Hepatic stellate cell (primary cell): ENCODE measurements around the gene L3MBTL3.
"Not testable (repeated sequence)": the region's sequence is repeated elsewhere in the genome, so short reads cannot be mapped to it uniquely, and the experiment has no call there.

Experiments
- DNase-seq: peaks from one replicate; pipeline ENCODE4 v3.0.0; 2011; ENCODE audit warnings: low spot score

Gene L3MBTL3

GRCh38 chr6:130076512-130076911, 58.1 kb downstream of the L3MBTL3 start:
- no peak for DNase-seq

- no peak for DNase-seq
Observed at GRCh38 chr6:130090796-130091195, 72.4 kb downstream of the L3MBTL3 start.

DNA sequence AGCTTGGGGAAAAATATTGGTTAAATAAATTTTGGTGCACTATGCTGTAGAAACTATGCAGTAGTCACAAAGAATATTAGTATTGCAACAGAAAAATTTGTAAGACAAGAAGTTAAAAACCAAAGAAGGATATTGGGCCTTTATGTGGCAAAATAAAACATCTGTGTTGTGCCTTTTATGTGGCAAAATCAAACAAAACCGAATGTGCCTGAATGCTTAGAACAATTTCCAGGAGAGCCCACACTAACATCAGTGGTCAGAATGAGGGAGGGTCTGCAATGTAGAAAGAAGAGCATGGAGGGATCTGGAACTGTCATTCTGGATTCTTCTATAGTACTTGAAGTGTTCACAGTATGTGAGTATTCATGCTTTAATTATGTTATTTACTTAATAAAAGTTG, 75.2 kb downstream of the L3MBTL3 start:
- DNase-seq = no peak

DNA sequence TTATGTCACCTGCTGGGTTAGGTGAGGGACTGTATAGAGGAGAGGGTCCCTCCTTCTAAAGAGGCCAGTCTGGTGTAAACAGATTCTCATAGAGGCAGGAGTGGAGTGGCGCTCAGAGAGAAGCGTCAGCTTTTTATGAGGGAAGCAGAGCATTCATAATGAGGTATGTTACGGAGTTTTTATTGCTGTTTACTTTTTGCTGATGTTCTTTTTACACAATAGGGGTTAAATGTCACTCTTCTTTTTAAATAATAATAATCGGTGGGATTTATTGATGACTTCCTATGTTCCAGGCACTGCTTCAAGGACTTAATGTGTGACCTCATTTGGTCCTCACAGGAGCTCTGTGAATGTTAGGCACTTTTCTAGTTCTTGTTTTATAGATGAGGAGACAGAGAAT, 79.9 kb downstream of the L3MBTL3 start:
- DNase-seq = no peak

DNA sequence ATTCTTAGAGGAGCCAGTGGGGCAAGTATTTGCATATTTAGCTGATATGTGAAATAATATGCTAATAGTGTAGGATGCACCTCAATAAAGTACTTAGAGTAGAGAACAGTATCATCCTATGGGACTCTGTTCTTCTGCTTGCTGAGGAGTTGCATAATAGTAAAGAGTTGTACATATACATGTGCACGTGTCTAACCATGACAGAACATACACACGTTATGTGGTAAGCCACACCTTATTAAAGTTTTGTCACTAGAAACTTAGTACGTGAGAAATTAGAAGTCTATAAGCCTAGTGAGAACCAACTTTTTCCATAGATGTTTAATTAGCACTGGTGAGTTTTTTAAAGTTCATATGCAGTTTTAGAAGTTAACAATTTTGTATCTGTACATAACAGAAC, 80.7 kb downstream of the L3MBTL3 start:
- DNase-seq = no peak

- DNase-seq = no peak
Observed at GRCh38 chr6:130105996-130106704, 87.8 kb downstream of the L3MBTL3 start.

GRCh38 chr6:130107710-130108109, 89.3 kb downstream of the L3MBTL3 start:
- no peak for DNase-seq

GRCh38 chr6:130111031-130111430, 92.7 kb downstream of the L3MBTL3 start:
- no peak for DNase-seq

- no peak for DNase-seq
Observed at GRCh38 chr6:130113201-130113710, 94.9 kb downstream of the L3MBTL3 start.

DNA sequence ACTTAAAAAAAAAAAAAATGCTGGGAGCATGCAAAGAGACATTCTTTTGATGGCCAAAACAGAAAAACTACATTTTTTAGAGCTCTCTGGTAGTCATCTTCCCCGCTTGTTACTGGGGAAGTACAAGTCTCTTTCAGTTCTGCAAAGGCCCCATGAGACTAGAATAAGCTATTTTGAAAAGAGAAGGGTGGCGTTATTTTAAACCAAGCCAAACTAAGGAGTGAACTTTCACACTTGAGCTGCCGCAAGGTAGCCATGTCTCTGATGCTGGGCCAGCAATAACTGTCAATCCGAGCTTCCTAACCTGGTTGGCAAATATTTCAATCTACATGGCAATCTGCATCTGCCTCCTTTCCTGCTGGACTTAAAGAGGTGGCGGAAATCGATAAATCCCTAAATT, 96.7 kb downstream of the L3MBTL3 start:
- no peak for DNase-seq

DNA sequence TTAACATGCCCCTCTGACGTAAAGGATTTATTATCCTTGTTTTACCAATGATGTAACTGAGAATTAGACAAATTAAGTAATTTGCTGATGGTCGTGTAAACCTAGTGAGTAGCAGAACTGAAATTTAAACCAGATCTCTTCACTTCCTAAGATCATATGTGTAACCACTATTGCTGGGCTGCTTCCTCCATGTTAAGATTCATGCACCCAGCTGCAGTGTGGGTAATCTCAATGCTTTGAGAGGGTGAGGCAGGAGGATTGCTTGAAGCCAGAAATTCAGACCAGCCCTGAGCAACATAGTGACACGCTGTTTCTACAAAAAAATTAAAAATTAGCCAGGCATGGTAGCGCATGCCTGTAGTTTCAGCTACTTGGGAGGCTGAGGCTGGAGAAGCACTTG, 97.9 kb downstream of the L3MBTL3 start:
- no peak for DNase-seq

- DNase-seq = not testable (repeated sequence)
Observed at GRCh38 chr6:130117187-130117701, 98.9 kb downstream of the L3MBTL3 start.

DNA sequence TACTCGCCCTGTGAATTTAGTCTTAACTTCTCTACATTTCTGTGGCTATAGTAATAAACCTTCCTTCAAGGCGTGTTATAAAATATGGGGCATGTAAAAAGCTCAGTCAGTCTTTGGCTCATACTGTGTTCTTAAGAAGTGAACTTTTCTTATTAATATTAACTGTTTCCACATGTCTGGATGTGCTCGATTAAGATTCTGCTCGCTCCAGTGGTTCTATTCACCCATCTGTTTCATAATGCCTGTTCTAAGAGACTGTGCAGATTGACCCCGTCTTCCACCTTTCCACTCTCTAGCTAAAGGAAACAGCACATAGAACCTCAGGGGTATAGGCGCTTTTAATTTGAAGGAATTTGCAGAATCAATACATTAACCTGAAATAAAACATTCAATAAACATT, 99.9 kb downstream of the L3MBTL3 start:
- DNase-seq = no peak

DNA sequence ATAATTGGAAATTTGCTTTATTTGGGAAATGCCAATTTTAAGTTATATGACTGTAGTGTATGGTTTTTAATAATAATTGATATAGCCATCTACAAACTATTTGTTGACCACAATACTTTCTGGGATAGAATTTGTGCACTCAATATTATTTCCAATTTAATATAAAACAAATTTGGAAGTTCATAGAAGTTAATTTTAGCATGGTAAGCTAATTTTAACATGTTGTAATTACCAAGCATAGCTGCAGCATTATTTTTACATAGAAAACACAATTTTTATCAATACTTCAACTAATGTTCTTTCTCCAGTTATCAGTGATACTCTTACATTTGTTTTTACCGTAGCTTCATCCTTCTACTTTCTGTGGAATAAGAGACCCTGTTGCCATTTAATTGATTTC, 100.8 kb downstream of the L3MBTL3 start:
- no peak for DNase-seq

DNA sequence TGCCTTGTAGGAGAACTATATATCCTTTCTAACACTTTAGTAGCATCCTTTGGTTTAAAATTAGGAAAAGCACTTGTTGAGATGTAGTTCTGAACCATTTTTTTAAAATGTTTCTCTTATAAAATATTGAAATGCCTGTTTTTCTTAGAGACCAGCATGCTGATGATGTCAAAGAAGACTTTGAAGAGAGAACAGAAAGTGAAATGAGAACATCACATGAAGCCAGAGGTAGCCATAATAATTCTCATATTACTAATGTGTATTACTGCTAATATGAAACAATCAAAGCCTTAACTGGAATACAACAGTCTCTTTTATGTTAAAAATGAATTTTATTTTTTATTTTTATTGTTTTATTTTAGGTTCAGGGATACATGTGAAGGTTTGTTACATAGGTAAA, 102.3 kb downstream of the L3MBTL3 start:
- no peak for DNase-seq

- no peak for DNase-seq
Observed at GRCh38 chr6:130122243-130122642, 103.9 kb downstream of the L3MBTL3 start.

DNA sequence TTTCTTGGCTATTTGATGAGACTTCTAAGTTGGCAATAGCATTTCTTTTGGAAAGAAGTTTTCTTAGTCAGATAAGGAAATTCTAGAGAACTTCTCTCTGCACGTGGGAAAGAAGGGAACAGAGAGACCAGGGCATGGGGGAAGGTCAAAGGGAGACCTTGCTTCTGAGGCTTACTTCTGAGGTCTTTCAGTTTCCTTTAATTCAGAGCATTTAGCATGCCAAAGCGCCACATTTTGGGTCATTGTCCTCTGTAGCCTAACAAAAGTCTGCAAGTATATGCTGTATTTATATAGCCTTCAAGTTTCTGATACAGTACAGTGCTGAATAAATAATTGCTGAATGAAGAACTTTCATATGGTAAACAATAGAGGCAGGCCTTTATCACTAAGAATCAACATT, 108.8 kb downstream of the L3MBTL3 start:
- DNase-seq = no peak

GRCh38 chr6:130128326-130128725, 109.9 kb downstream of the L3MBTL3 start:
- DNase-seq = no peak

GRCh38 chr6:130129762-130130246, 111.4 kb downstream of the L3MBTL3 start:
- peak; percentile 8 for DNase-seq

DNA sequence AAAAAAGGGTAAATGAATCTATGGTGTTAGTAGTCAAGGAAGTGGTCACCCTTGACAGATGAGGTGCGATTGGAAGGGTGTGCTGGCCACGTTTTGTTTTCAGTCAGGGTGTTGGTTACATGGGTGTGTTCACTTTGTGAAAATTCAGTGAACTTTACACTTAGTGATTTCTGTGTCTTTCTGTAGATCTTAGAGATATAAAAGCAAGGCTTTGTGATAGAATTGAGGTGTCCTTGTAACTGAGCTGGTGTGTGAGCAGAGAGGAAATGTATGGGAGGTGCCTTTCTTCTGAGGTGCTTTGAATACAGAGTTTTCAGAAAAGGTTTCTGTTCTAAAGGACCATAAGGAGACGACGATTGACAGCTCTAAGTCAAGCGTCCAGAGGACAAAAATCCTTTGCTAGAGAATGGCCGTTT, 113.9 kb downstream of the L3MBTL3 start:
- DNase-seq = no peak

DNA sequence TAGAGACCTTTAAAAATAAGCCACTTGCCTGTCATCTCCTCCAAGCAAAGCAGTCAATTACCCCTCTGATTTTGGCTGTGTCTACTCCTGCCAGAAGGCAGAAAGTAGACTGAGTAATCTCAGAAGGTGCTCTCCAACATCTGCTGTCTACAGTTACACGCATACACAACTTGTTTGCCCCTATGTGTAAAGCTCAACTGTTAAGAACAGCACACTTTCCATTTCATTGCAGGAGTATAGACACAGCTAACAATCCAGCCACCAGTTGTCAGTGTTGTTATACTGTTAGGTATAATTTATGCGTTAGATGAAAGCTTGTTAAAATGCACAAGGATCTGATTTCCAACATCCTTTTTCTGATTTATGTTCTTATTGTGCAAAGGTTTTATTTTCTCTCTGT, 116.2 kb downstream of the L3MBTL3 start:
- DNase-seq = no peak

DNA sequence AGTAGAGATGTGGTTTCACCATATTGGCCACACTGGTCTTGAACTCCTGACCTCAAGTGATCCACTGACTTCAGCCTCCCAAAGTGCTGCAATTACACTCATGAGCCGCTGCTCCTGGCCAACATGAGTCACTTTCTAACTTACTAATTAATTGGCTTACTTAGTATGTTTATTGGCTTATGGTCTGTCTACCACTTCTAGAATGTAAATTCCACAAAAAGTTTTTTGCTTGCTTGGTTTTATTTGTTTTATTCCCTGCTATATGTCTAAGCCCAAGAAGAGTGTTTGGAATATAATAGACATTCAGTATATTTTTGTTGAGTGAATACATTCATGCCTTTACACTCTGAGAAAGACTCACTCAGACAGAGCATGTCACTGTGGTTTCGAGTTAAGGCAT, 118.4 kb downstream of the L3MBTL3 start:
- no peak for DNase-seq

GRCh38 chr6:130138116-130138908, 119.9 kb downstream of the L3MBTL3 start:
- DNase-seq = no peak
